ENCODE data around the gene ZNF586.

ZNF586 gene

GRCh38 chr19:57829316-57829715, 59.8 kb downstream of the ZNF586 start:
- no peak for FAIRE-seq

DNA sequence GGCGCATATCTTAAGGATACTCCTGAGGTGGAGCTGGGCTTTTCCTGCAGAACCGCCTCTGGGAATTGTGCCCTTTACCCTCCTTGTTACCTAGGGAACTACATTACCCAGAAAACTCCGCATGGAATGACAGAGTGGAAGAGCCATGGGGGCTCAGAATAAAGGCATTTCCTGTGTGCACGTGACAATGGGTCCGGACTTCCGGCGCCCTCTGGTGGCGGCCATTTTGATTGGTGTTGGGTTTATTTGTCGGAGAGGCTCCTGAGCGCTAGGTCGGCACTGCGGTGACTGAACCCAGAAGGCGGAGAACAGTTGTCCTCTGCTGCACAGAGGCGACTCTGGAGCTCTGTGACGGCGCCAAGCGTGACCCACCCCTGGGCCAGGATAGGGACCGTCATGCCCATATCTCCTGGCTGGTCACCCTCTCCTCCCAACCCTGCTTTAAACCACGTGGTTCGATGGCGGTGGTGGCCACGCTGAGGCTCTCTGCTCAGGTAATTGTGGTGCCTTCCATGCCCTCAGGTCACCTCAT, 60.7 kb downstream of the ZNF586 start, which contains the start of gene ZNF587B:
Gene ZNF587B (plus strand): TSS at position 229 of the 532 bp plus-strand sequence. CDS start 230 bp downstream, at position 459.
- no peak for FAIRE-seq
